ENCODE data around the gene CDH23. TPM values are rescaled to one million over a fixed set of nuclear protein-coding genes. Genes with fewer than 3 reads are reported as not detected.

Gene CDH23
- total RNA-seq, 1 experiment from 2014 or later, result 0.29 TPM

- in situ Hi-C loops (cut with HindIII; ENCODE audit: low pct_unique_long_range_greater_than_20kb, low sequenced_read_pairs), result no loop called here
- no peak for DNase-seq (ENCODE audit: low read depth, low spot score)
Observed at GRCh38 chr10:71644307-71645180, 247.8 kb downstream of the CDH23 start.

- in situ Hi-C loops (cut with HindIII; ENCODE audit: low pct_unique_long_range_greater_than_20kb, low sequenced_read_pairs), result no loop called here
- DNase-seq (ENCODE audit: low read depth, low spot score), result no peak
Observed at GRCh38 chr10:71645185-71645584, 248.5 kb downstream of the CDH23 start.

GRCh38 chr10:71646037-71646436 lies 249.3 kb downstream of the CDH23 start:
- no peak for DNase-seq (ENCODE audit: low read depth, low spot score)
- in situ Hi-C loops (cut with HindIII; ENCODE audit: low pct_unique_long_range_greater_than_20kb, low sequenced_read_pairs), result no loop called here

GRCh38 chr10:71646592-71647292 lies 250.0 kb downstream of the CDH23 start:
- in situ Hi-C loops (cut with HindIII; ENCODE audit: low pct_unique_long_range_greater_than_20kb, low sequenced_read_pairs), result no loop called here
- no peak for DNase-seq (ENCODE audit: low read depth, low spot score)

- in situ Hi-C loops (cut with HindIII; ENCODE audit: low pct_unique_long_range_greater_than_20kb, low sequenced_read_pairs), result no loop called here
- peak; percentile 3 for DNase-seq (ENCODE audit: low read depth, low spot score)
Observed at GRCh38 chr10:71647526-71648253, 251.0 kb downstream of the CDH23 start.

DNA sequence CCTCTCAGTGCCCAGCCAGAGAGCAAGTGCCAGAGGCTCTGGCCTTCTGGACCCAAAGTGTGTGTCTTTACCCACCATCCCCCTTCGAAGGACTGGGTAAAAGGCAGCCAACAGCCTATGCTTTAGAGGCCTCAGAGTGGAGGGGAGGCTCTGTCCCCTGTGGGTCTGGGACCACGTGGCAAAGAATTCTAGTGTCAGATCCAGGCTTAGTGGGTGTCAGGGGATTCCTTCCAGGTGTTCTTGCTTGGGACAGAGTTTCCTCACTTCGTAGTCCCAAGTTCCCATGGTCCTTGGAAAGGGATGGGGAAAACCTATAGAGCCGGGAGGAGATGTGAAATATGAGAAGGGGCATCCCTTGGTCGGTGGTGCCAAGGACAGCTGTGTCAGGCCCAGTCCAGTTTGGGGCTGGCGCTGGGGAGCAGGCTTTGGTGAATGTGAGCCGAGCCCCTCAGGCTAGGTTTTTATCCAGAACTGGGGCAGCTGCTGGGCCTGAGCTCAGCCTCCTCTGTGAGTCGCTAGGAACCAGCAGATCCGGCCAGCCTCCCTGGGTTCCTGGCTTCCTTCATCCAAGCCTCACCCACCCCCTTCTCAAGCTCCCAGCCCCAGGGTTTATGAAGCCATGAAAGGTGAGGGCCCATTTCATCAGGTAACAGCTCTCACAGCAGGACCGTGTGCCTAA lies 251.7 kb downstream of the CDH23 start:
- no peak for DNase-seq (ENCODE audit: low read depth, low spot score)
- in situ Hi-C loops (cut with HindIII; ENCODE audit: low pct_unique_long_range_greater_than_20kb, low sequenced_read_pairs), result no loop called here

GRCh38 chr10:71648933-71649320 lies 252.2 kb downstream of the CDH23 start:
- no peak for DNase-seq (ENCODE audit: low read depth, low spot score)
- in situ Hi-C loops (cut with HindIII; ENCODE audit: low pct_unique_long_range_greater_than_20kb, low sequenced_read_pairs), result no loop called here

DNA sequence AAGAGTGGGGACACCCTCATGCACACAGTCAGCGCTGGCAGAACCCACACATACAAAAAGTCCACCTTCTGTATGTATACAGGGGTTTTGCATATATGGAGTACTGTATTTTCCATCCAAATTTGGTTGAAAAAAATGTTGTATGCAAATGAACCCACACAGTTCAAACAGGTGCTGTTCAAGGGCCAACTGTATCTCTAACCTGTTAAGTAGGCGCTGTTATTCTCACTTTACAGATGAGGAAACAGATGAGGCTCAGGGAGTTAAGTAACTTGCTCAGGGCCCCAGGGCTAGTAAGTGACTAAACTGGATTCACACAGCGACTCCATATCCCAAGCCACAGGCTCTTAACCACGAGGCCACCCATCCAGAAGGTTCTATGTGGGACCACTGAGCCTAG lies 252.9 kb downstream of the CDH23 start:
- DNase-seq (ENCODE audit: low read depth, low spot score), result no peak
- in situ Hi-C loops (cut with HindIII; ENCODE audit: low pct_unique_long_range_greater_than_20kb, low sequenced_read_pairs), result no loop called here

DNA sequence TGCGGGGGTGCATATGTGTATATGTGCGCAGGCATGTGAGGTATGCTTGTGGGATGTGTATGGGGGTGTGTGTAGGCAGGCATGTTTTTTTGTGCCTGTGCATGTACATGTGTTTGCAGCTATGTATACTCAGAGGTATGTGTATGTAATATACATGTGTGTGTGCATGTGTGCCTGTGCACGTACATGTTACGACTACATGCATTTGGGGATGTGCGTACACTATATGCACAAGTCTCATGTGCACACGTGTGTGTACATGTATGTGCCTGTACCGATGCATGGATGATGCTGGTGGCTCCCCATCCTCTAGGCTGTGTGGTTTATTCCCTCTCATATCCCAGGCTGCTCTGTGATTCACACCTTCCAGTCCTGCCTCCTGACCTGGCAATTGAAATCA lies 253.7 kb downstream of the CDH23 start:
- in situ Hi-C loops (cut with HindIII; ENCODE audit: low pct_unique_long_range_greater_than_20kb, low sequenced_read_pairs), result no loop called here
- DNase-seq (ENCODE audit: low read depth, low spot score), result no peak

- no peak for DNase-seq (ENCODE audit: low read depth, low spot score)
- in situ Hi-C loops (cut with HindIII; ENCODE audit: low pct_unique_long_range_greater_than_20kb, low sequenced_read_pairs), result no loop called here
Observed at GRCh38 chr10:71651428-71651827, 254.7 kb downstream of the CDH23 start.

DNA sequence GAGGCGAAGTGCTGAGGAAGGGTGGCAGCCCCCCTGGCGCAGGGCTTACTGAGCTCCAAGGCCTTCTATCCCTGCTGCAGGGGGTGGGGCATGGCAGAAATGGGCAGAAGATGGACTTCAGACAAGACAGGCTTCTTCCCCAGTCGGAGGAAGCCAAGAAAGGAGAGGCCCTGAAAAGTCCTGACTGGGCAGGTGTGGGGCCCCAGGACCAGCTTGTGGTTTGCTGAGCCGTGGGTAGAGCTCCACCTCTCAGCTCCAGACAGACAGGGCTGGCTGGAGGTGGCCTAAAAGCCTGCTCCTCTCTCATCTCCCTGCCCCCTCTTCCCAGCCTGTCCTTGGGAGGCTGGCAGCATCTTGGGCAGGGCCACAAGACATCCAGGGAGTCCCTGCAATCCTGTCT lies 255.2 kb downstream of the CDH23 start:
- in situ Hi-C loops (cut with HindIII; ENCODE audit: low pct_unique_long_range_greater_than_20kb, low sequenced_read_pairs), result no loop called here
- DNase-seq (ENCODE audit: low read depth, low spot score), result no peak

- DNase-seq (ENCODE audit: low read depth, low spot score), result no peak
- in situ Hi-C loops (cut with HindIII; ENCODE audit: low pct_unique_long_range_greater_than_20kb, low sequenced_read_pairs), result no loop called here
Observed at GRCh38 chr10:71653044-71653443, 256.3 kb downstream of the CDH23 start.

DNA sequence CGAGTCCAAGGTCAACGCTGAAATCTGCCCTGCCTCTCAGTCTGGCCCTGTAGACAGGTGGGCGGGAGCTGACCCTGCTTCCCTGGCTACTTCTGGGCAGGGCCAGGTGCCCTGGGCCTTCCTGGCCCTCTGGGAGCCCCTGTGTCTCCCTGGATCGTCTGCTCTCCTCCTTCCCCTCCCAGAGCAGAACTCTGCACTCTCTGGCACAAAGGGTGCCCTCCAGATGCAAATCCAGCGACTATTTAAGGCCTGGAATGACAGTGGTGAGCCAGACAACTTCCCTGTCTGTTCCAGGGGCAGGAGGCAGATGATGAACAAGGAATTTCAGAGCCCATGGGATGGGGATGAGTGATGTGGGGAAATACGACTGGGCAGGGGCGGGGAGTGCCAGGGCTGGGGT lies 259.5 kb downstream of the CDH23 start:
- in situ Hi-C loops (cut with HindIII; ENCODE audit: low pct_unique_long_range_greater_than_20kb, low sequenced_read_pairs), result no loop called here
- no peak for DNase-seq (ENCODE audit: low read depth, low spot score)

GRCh38 chr10:71657604-71658466 lies 261.1 kb downstream of the CDH23 start:
- DNase-seq (ENCODE audit: low read depth, low spot score), result no peak
- in situ Hi-C loops (cut with HindIII; ENCODE audit: low pct_unique_long_range_greater_than_20kb, low sequenced_read_pairs), result no loop called here

DNA sequence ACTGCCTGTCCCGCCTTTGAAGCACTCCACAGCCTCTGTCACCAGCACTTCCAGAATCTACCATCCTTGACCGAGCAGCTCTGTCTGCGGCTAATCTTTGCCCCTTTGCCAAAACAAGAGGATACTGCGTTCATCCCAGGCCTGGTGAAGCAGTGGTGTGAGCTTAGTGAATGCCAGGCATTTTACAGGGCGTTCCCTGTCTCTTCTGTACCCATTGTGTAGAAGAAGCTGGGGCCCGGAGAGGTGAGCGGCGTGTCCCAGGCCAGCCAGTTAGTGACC lies 261.7 kb downstream of the CDH23 start:
- in situ Hi-C loops (cut with HindIII; ENCODE audit: low pct_unique_long_range_greater_than_20kb, low sequenced_read_pairs), result no loop called here
- DNase-seq (ENCODE audit: low read depth, low spot score), result no peak

DNA sequence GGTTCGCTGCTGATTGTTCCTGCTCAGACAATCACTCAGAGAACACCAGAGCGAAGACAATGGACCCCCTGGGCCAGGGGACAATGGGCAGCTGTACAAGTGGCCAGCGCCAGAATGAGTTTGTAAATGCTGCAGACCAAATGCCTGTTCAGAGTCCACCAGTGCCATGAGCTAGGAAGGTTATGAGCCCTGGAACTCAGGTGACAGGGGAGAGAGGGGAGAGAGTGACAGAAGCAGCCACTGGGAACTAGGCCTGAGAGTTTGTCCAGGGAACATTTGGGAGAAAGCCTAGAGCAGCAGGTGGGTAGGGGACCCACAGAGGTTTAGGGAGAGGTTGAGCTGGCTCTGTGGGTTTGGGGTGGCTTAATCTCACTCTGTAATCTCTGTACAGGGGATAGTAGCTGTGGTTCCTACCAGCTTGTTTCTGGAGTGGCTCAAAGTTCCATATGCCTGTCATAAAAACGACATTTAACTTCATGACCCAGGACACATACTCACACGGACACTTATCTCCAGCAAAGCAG lies 262.5 kb downstream of the CDH23 start:
- no peak for DNase-seq (ENCODE audit: low read depth, low spot score)
- in situ Hi-C loops (cut with HindIII; ENCODE audit: low pct_unique_long_range_greater_than_20kb, low sequenced_read_pairs), result no loop called here

GRCh38 chr10:71659737-71660136 lies 263.0 kb downstream of the CDH23 start:
- in situ Hi-C loops (cut with HindIII; ENCODE audit: low pct_unique_long_range_greater_than_20kb, low sequenced_read_pairs), result no loop called here
- DNase-seq (ENCODE audit: low read depth, low spot score), result no peak
